ENCODE results near the gene ATOH8. TPM values are rescaled to one million over a fixed set of nuclear protein-coding genes. Genes with fewer than 3 reads are reported as not detected.

ATOH8 gene
- total and polyA plus RNA-seq, 10 of the 15 experiments (the other 5 are each of a cell fraction or from before 2014, with no cell fraction given) = 0.03 to 0.60 TPM; not detected in 8

GRCh38 chr2:85748985-85749875 is 4.6 kb upstream of the ATOH8 start:
- POLR2A ChIA-PET = interaction anchor here (1.1 to 1.3 kb wide), 2 partner anchors 20 to 57 kb away, joined by 3 to 4 read pairs; no protein-coding TSS in a partner anchor
- RAD21 ChIA-PET (ENCODE audit: unreplicated experiment) = interaction anchor here (0.7 to 6.2 kb wide), 4 partner anchors 21 to 71 kb away, joined by 3 to 31 read pairs (median 4); no protein-coding TSS in a partner anchor
- Histone ChIP-seq H3K4me3 (no peak overlapping the region), H4K20me1 (ENCODE audit: control insufficient read depth, insufficient read depth) (no peaks in the 10 kb centered on the region), H3K9ac (ENCODE audit: control insufficient read depth, insufficient read depth, low read length) (no peak overlapping the region), H3K27me3 (replicated peaks in 1 of 2; ENCODE audit: control insufficient read depth in 2 of 2, insufficient read depth in 2 of 2, low read length in 1 of 2) (peaks cover 3 to 24% of the 10 kb centered on the region in 2 experiments), H3K4me2 (ENCODE audit: control insufficient read depth, insufficient read depth) (no peak overlapping the region), H3K36me3 (ENCODE audit: control insufficient read depth in 2 of 2, insufficient read depth in 2 of 2, low read length in 1 of 2) (no peaks in the 10 kb centered on the region), H3K79me2 (ENCODE audit: control insufficient read depth, insufficient read depth, low read length) (no peaks in the 10 kb centered on the region), H3K27ac (ENCODE audit: control insufficient read depth, insufficient read depth) (no peak overlapping the region), H3K9me3 (replicated peaks; ENCODE audit: control insufficient read depth, insufficient read depth, low read length) (peaks cover 16% of the 10 kb centered on the region; the same call in 2 of the 3 replicates), H2AFZ (ENCODE audit: control insufficient read depth, low read depth, low read length) (no peak overlapping the region), H3K4me1 (ENCODE audit: control insufficient read depth, insufficient read depth, low read length) (peaks cover 13% of the 10 kb centered on the region)
- intact Hi-C loops (cut with micrococcal nuclease; ENCODE audit: unreplicated experiment) (no loop called here), in situ Hi-C loops (cut with MboI) (no loop called here)
- BruUV-seq (replicated peaks) = no TSS peak
- 50% methylated on average over 6 of the region's 7 CpGs for WGBS (ENCODE audit: insufficient coverage, insufficient replicate concordance, low lambda C conversion rate, missing lambda C conversion rate)
- SMC1A ChIA-PET (ENCODE audit: uncharacterized antibody, unreplicated experiment) = interaction anchor here (0.6 to 2.0 kb wide), 9 partner anchors 12 to 112 kb away, joined by 3 to 9 read pairs (median 4); no protein-coding TSS in a partner anchor
- DNase-seq (ENCODE audit: low read depth, low spot score) (no peak), FAIRE-seq (no peak), ATAC-seq (no peak)
- CTCF ChIA-PET = interaction anchor here (0.6 to 8.2 kb wide), 12 partner anchors 8 to 331 kb away, joined by 3 to 82 read pairs (median 4); no protein-coding TSS in a partner anchor
- TF ChIP-seq CEBPB (IDR thresholded peaks at IDR 0.05; ENCODE audit: borderline replicate concordance in 1 of 2, low read depth in 2 of 2, low read length in 2 of 2) = no peak
- TF ChIP-seq ZNF384 (IDR thresholded peaks at IDR 0.05; ENCODE audit: borderline replicate concordance, low read depth, low read length) = no peak
- TF ChIP-seq NR2F1 (conservative IDR thresholded peaks at IDR 0.05) = no peak
- TF ChIP-seq SUZ12 (IDR thresholded peaks at IDR 0.05; ENCODE audit: unreplicated experiment) = no peak
- TF ChIP-seq SREBF1 (IDR thresholded peaks at IDR 0.05; ENCODE audit: low read length) = no peak
- no peak for TF ChIP-seq HSF1 (IDR thresholded peaks at IDR 0.05; ENCODE audit: low read depth, low read length)
- no peak for TF ChIP-seq SPI1 (IDR thresholded peaks at IDR 0.05; ENCODE audit: borderline replicate concordance, insufficient read depth, low read depth, low read length)
- TF ChIP-seq PML (IDR thresholded peaks at IDR 0.05; ENCODE audit: low read length) = no peak
- TF ChIP-seq MEF2B (IDR thresholded peaks at IDR 0.05; ENCODE audit: partially characterized antibody, poor library complexity, severe bottlenecking) = no peak
- no peak for TF ChIP-seq IRF3 (IDR thresholded peaks at IDR 0.05)
- no peak for TF ChIP-seq ZNF622 (IDR thresholded peaks at IDR 0.05)
- TF ChIP-seq SP1 (IDR thresholded peaks at IDR 0.05; ENCODE audit: low read depth, low read length) = no peak
- TF ChIP-seq ZNF207 (IDR thresholded peaks at IDR 0.05; ENCODE audit: borderline replicate concordance) = no peak
- TF ChIP-seq ATF2 (IDR thresholded peaks at IDR 0.05; ENCODE audit: low read length) = no peak
- no peak for TF ChIP-seq CBX3 (IDR thresholded peaks at IDR 0.05; ENCODE audit: borderline replicate concordance, low read depth)
